Glomerular endothelial cell (primary cell): ENCODE results near the gene DIPK1C. TPM values are rescaled to one million over a fixed set of nuclear protein-coding genes. Genes with fewer than 3 reads are reported as not detected.

ENCODE experiments used
- DNase-seq: peaks from one replicate; pipeline ENCODE4 v3.0.0-alpha.2; 2011; ENCODE audit warnings: low read depth, low spot score; ENCODE audit errors: extremely low read depth
- total RNA-seq: library from RNA; depleted of rRNA; stranded (reverse); fragments of >200 nt; gene quantifications from 2 replicates; pipeline ENCODE4 v1.2.3, GENCODE V29; 2015

The DIPK1C gene
- total RNA-seq, 1 donor from 2014 or later, result not detected

- no peak for DNase-seq
Measured at GRCh38 chr18:74395006-74395405, 62.1 kb downstream of the DIPK1C start.

DNA sequence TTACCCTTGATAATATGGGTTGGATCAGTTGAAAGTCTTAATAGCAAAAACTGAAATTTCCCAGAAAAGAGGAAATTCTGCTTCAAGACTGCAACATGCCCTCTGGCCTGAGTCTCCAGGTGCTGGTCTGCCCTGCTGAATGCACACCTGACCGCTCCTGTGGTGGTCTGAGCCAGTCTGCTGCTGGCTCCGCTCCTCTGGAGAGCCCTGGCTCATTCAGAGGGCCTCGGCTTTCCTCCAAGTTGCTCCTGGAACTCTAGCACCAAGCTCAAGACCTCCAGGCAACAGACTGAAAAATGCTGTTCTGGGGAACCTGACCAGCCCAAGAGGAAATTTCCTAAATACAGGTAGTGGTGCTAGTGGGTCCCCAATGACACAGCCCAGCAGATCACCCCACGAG is 64.8 kb downstream of the DIPK1C start:
- no peak for DNase-seq

- no peak for DNase-seq
Measured at GRCh38 chr18:74390900-74391299, 66.2 kb downstream of the DIPK1C start.

DNA sequence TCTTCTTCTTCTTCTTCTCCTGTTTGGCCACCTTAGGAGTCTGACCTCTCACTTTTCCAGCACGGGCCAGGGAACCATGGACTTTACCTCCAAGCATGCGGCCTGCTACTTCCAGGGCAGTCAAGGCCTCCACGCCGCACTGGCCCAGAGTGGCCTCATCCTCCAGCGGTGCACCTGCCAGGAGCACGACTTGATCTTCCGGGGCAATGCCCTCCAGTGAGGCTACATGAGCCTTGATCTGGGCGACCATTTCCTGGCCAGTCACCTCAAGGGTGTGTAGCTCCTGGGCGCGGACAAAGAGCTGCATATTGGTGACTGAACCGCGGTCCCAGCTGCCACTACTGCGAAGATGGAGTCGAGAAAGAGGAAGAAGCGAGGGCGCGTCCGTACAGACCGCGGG is 67.1 kb downstream of the DIPK1C start:
- DNase-seq, result no peak

DNA sequence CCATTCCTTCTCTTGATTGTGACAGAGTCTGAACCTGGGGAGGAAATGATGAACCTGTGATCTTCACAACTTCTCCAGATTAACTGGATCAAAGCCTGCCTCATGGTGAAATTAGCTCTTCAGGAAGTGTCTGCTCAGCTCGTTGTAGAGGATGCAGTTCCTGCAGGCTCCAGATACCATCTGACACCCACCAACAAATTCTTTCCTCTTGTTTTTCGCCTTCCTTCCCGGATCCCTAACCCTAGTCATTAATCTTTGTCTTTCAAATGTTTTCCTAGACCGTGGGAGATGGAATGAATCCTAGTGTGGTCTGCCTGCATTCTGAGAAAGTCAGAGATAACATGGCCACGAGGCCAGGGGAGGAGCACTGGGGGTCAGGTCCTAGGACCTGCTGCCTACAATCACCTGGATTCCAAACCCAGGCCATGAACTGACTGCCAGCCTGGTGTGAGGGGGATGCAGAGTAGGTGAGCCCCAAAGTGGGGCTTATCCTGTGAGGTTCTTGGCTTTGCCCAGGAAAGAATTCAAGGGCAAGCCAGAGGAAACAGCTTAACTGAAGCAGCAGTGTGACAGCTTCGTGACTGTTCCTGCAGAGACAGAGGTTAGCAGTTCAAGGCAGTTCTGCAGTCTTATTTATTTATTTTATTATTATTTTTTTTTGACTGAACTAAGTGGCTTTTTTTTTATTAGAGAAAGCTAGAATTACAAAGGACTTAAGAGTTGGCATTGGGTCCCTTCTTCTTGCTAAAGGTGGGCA is 67.8 kb downstream of the DIPK1C start:
- DNase-seq, result no peak

- no peak for DNase-seq
Measured at GRCh38 chr18:74388227-74388626, 68.9 kb downstream of the DIPK1C start.

GRCh38 chr18:74387383-74387782 is 69.7 kb downstream of the DIPK1C start:
- no peak for DNase-seq

Other genes starting within 250 kb of the DIPK1C start
- 78.1 and 133 TPM in 2 replicates for gene CYB5A, start 165.3 kb downstream of the DIPK1C start, total RNA-seq
- gene C18orf63, start 141.5 kb downstream of the DIPK1C start, total RNA-seq, result not detected in 2 replicates
- 126 and 128 TPM in 2 replicates for gene CNDP2, start 39.1 kb upstream of the DIPK1C start, total RNA-seq
- gene CNDP1, start 77.2 kb upstream of the DIPK1C start, total RNA-seq, result not detected in 2 replicates
- gene ZNF407, start 140.6 kb upstream of the DIPK1C start, total RNA-seq, result 9.7 and 14.3 TPM in 2 replicates